D721Med (cell line): ENCODE data around the gene CTBP2.

Experiments used
- DNase-seq: peaks from one replicate; pipeline ENCODE4 v3.0.0; 2011; ENCODE audit warnings: low spot score; ENCODE audit not compliant: insufficient read length
- FAIRE-seq: peaks from 2 replicates; lab custom pipeline; 2011; peaks lifted over from hg19 to GRCh38; lab: Jason Lieb, UNC
- TF ChIP-seq, protein P1 (sequence below): IDR thresholded peaks from 2 replicates; pipeline ENCODE4 v1.5.1; 2012; ENCODE audit warnings: mild to moderate bottlenecking, control low read depth; ENCODE audit not compliant: insufficient read depth; ENCODE audit errors: missing control alignments

CTBP2 gene

DNA sequence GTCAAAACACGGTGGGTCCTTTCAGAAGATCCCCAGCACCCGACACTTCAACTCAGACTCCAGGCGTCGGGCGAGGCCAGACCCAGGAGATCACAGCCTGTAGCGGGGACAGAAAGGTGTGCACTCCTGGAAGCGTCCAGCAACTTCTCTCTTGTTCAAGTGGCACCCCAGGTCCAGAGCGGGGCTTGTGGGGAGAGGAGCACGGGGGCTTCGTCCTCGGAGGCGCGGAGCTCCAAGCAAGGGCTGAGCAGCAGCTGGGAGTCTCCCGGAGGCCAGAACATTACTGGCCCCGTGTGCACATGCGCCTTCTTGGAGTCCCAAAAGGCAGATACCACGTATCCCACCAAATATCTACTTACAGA, 163.5 kb downstream of the CTBP2 start:
- no peak for DNase-seq
- TF ChIP-seq, protein P1, sequence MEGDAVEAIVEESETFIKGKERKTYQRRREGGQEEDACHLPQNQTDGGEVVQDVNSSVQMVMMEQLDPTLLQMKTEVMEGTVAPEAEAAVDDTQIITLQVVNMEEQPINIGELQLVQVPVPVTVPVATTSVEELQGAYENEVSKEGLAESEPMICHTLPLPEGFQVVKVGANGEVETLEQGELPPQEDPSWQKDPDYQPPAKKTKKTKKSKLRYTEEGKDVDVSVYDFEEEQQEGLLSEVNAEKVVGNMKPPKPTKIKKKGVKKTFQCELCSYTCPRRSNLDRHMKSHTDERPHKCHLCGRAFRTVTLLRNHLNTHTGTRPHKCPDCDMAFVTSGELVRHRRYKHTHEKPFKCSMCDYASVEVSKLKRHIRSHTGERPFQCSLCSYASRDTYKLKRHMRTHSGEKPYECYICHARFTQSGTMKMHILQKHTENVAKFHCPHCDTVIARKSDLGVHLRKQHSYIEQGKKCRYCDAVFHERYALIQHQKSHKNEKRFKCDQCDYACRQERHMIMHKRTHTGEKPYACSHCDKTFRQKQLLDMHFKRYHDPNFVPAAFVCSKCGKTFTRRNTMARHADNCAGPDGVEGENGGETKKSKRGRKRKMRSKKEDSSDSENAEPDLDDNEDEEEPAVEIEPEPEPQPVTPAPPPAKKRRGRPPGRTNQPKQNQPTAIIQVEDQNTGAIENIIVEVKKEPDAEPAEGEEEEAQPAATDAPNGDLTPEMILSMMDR, result no peak
- FAIRE-seq, result no peak

DNA sequence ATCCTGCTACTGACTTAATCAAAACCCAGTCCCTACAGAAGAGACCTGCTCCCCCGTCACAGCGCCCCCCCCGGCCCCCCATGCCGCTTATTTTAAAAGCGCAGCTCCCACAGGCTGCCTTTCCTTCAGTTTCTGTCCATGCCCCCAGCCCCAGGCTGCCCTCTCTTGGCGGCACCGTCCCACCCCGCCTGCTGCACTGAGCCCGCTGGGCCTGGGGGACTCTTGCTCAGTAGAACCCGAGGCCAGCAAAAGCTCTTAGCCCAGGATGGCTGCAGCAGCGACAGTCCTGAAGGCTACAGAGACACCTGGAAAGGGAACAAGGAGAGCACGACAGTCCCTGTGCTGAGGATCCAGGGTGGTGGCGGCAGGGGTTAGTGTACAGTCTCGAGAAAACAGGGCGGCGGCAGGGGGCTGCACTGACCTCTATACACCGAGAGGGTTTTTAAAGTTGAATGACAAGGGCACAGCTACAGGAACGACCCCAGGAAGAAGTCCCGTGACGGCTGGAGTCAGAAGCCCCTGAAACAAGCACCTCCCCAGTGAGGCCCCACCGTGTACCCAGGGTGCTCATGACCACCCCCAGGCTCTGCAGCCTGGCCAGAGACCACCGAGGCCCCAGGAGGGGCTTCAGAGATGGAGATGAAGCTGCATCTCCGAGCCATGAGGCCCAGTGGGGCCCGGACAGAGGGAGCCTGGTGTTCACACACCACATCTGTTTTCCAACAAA, 164.1 kb downstream of the CTBP2 start:
- DNase-seq (no peak), FAIRE-seq (no peak)
- TF ChIP-seq, protein P1, result no peak

DNA sequence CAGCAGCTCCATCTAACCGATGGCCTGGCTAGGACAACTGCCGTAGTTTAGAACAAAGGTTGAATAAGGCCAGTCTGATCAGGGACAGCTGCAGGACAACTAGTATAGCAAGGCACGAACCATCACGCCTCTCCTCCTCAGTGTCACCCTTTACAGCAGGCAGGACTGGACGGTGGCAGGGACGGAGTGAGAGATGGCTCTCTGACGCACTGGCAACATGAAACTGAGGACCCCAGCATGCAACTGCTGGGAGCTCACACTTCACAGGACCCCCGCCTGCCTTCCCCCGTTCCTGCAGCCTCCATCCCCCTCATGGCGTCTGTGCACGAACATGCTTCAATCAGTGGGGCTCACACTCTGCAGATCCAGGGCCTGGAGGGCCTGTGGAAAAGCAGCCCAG, 164.8 kb downstream of the CTBP2 start:
- DNase-seq (no peak), FAIRE-seq (no peak)
- TF ChIP-seq, protein P1, result no peak

DNA sequence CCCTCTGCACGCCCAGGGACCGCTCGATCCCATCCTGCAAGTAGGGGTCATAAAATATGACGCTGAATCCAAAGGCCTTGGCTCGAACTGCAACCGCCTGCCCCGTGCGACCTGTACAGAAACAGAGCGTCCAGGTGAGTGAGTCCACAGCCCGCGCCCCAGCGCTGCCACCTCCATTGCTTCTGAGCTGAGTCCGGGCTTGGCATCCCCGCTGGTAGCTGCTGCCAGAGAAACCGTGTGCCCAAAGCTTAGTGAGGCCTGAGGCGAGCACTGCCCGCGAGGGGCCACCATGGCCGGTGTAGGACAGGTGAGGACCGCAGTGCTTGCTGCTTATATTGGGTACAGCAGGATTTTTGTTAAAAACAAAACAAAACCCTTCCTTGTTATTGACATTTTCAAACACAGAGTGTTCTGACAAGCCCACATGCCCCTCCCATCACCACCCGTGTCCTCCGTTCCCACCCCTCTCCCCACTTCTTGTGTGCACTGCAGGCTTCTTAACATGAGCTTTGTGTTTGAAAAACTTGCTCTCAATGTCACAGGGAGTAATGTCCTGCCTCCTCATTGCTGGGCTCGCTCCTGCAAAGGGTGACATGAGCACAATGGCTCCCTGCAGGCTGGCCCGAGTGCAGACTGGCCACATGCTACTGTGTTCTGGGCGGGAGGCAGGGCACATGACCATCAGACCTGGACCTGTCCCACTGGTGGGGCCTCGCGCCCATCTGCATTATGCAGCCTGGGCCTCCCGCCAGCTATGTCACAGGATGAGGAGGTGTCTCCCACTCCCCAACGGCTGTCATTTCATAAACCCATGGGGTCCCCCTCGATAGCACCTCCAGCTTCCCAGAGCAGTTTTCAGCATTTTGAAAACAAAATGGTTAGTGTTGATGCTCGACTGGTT, 165.5 kb downstream of the CTBP2 start:
- TF ChIP-seq, protein P1, result no peak
- no peak for FAIRE-seq
- no peak for DNase-seq

DNA sequence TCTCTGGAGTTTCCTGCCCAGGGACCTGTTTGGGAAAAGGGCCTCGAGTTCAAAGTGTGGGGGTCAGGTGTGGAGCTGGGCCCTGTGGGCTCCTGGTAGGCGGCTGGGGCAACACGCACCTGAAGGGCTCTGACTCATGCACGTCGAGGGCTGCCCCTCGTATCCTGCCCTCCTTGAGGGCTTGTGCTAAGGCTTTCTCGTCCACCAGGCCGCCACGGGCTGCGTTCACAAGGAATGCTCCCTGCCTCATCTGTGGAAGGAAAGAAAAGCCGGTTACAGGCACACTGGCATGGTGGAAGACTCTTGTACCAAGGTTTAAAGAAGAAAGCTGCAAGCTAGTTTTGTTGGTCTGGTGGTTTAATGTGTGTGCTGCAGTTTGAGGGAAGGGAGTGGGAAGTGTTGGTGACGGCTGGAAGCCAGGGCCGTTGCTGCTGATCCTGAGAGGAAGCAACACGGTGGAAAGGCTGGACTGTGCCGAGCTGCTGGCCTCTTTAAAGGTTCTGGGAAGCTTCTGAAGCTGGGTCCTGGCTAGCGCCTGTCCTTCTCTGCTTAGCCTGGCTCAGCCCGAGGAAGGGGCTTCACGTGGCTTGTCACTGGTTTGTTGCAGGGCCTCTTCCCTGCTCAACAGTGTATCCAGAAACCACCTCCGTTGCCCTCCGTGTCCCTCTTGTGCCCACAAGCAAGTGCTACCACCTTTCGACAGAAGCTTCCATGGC, 166.5 kb downstream of the CTBP2 start:
- FAIRE-seq (no peak), DNase-seq (no peak)
- TF ChIP-seq, protein P1, result no peak

DNA sequence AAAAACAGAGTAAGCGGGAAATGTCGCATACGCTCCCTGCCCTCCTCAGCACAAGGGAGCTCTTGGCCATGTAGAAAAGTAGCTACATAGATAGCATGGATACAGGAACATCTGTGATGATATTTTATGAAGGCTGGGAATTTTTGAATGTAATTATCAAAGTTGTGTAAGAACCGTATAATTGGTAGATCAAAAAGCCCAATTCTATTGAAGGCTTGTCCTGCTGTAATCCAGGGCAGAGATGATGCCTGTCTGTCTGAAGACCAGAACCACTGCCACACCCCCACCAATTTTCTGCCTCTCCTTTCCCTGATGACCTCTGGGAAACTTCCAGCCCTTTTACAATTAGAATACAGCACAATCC, 167.0 kb downstream of the CTBP2 start:
- TF ChIP-seq, protein P1, result no peak
- DNase-seq (no peak), FAIRE-seq (no peak)
